Prostate gland (tissue), 2 donors: ENCODE data around the gene ATP1A2. TPM values are rescaled to one million over a fixed set of nuclear protein-coding genes. Genes with fewer than 3 reads are reported as not detected.

Experiments
- DNase-seq: peaks from one replicate; pipeline ENCODE4 v3.0.0-alpha.2; 2019; ENCODE audit warnings: low spot score
- H3K27ac ChIP-seq, 2 donors: fragments of 200-600 bp; sonication (generic); 2 replicates each; pipeline ENCODE4 v1.5.1; 2017 to 2019
- H3K27me3 ChIP-seq: fragments of 200-600 bp; sonication (generic); replicated peaks from 2 replicates; pipeline ENCODE4 v1.5.1; 2019; ENCODE audit not compliant: insufficient read depth
- H3K36me3 ChIP-seq, 2 donors: fragments of 200-600 bp; sonication (generic); 1 replicate in 1 of 2; 2 replicates in 1 of 2; pipeline versions ENCODE4 v1.5.1 to v1.8.1; 2017 to 2019
- H3K4me1 ChIP-seq: fragments of 200-600 bp; sonication (generic); replicated peaks from 2 replicates; pipeline ENCODE4 v1.5.1; 2019
- H3K4me3 ChIP-seq, 2 donors: fragments of 200-600 bp; sonication (generic); 2 replicates each; pipeline ENCODE4 v1.5.1; 2017 to 2019
- H3K9me3 ChIP-seq: fragments of 200-600 bp; sonication (generic); 2 replicates; pipeline ENCODE4 v1.5.1; 2017
- CTCF ChIP-seq, 4 experiments: fragments of 200-600 bp in 2 of 4; fragments of 450-650 bp in 2 of 4; sonication (generic) in 2 of 4; IDR thresholded peaks; 1 replicate in 3 of 4; 2 replicates in 1 of 4; pipeline ENCODE4 v1.5.1; 2016 to 2019; ENCODE audit warnings: antibody characterized with exemption in 4 of 4, mild to moderate bottlenecking in 2 of 4, moderate library complexity in 2 of 4
- POLR2A ChIP-seq: fragments of 450-650 bp; IDR thresholded peaks from one replicate; pipeline ENCODE4 v1.6.1; 2016; ENCODE audit warnings: antibody characterized with exemption, mild to moderate bottlenecking
- POLR2AphosphoS5 ChIP-seq: sonication (generic); formaldehyde crosslinking; IDR thresholded peaks from one replicate; pipeline ENCODE4 v1.6.1; 2017; ENCODE audit warnings: antibody characterized with exemption
- WGBS: methylation state at CpG from one replicate; pipeline ENCODE4 v1.1.5; 2018; 5-methylcytosine and 5-hydroxymethylcytosine counted together
- intact Hi-C: fragments of 100-400 bp; cut with DNase I; formaldehyde crosslinking; loops from one replicate; pipeline ENCODE4 v1.14.2; 2022
- total RNA-seq, 2 donors: library from RNA; depleted of rRNA; stranded (reverse); fragments of >200 nt; gene quantifications; one replicate each; pipeline ENCODE4 v1.1.0, GENCODE V29; 2016

Gene ATP1A2
- total RNA-seq, 2 donors from 2014 or later, result 14.8 to 69.0 TPM

GRCh38 chr1:160186729-160187128 is 71.2 kb downstream of the ATP1A2 start:
- TF ChIP-seq POLR2AphosphoS5 (no peak), POLR2A (no peak), CTCF (IDR thresholded peaks at IDR 0.05) (no peak)
- Histone ChIP-seq H3K27me3 (no peaks in the 10 kb centered on the region), H3K4me3 (no peak overlapping the region), H3K9me3 (no peaks in the 10 kb centered on the region), H3K27ac (no peak overlapping the region), H3K4me1 (no peaks in the 10 kb centered on the region), H3K36me3 (no peaks in the 10 kb centered on the region)
- 56% methylated on average over 2 of the region's 2 CpGs for WGBS
- DNase-seq, result no peak
- intact Hi-C loops, result no loop called here

- Histone ChIP-seq H3K4me1 (no peaks in the 10 kb centered on the region), H3K27me3 (no peaks in the 10 kb centered on the region), H3K36me3 (no peaks in the 10 kb centered on the region), H3K4me3 (no peak overlapping the region), H3K27ac (no peak overlapping the region), H3K9me3 (no peaks in the 10 kb centered on the region)
- 86% methylated on average over 7 of the region's 7 CpGs for WGBS
- no peak for TF ChIP-seq CTCF (IDR thresholded peaks at IDR 0.05)
- no peak for TF ChIP-seq POLR2A
- no peak for TF ChIP-seq POLR2AphosphoS5
- no peak for DNase-seq
- intact Hi-C loops, result no loop called here
Observed at GRCh38 chr1:160187407-160187806, 71.8 kb downstream of the ATP1A2 start.

GRCh38 chr1:160188341-160188740 is 72.8 kb downstream of the ATP1A2 start:
- Histone ChIP-seq H3K4me3 (no peak overlapping the region), H3K27me3 (no peaks in the 10 kb centered on the region), H3K27ac (no peak overlapping the region), H3K4me1 (peaks cover 2% of the 10 kb centered on the region), H3K36me3 (no peaks in the 10 kb centered on the region), H3K9me3 (no peaks in the 10 kb centered on the region)
- TF ChIP-seq POLR2AphosphoS5 (no peak), CTCF (IDR thresholded peaks at IDR 0.05) (no peak), POLR2A (no peak)
- no peak for DNase-seq
- WGBS, result 76% methylated on average over 7 of the region's 7 CpGs
- intact Hi-C loops, result no loop called here

DNA sequence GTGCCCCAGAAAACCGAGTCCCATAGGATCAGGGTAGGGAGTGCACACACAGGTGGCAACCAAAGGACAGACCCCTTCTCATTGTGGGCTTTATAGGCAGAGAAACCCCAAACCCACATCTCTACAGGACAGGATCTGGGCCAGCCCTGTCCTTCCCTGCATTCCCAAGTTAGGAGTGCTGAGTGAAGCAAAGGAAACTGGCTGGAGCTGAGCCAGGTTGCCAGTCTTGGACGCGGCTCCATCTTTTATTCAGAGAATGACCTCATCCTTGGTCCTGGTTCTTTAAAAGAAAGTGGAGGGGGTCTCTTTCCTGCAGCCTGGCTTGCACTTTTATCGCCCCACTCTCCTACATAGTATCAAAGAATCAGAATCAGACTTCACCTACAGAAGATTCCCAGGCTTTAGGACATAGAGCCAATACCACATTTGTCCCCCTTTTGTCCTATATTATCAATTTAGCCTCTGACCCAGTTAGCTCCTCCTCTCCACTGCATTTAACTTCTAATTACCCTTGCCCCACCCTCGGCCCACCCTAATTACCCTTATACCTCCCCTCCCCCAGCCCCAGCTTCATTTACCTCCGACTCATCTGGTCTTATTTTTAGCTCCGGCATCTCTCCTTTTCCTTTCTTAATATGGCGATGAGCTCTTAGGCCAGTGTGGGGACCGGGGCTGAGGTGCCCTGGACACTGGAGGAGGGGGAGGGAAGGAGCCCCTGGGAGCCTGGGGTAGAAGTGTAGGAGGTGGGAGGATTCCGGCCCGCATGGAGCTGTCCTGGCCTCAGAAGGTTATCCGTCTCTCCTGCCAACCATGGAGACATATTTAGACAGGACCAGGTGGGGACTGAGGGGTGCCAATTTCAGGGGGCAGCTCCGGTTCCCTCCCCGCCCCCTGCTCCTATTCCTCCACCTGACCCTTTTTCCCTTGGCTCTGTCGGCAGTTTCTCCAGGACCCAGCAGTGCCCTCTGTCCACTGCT is 74.4 kb downstream of the ATP1A2 start, which contains the start of gene CASQ1:
Gene CASQ1, plus strand, starts transcription at position 927 of the 977 bp plus-strand sequence. CDS start 177 bp downstream, outside the sequence.
- 58% methylated on average over 15 of the region's 15 CpGs for WGBS
- peak; percentile 17 for DNase-seq
- TF ChIP-seq POLR2AphosphoS5 (no peak), CTCF (IDR thresholded peaks at IDR 0.05) (no peak), POLR2A (no peak)
- intact Hi-C loops, result loop anchor here (5.0 kb wide), 1 partner anchor 62 kb away; no protein-coding TSS in a partner anchor
- H3K4me1 ChIP-seq, result peaks cover 3% of the 10 kb centered on the region
- H3K36me3 ChIP-seq, result no peaks in the 10 kb centered on the region
- H3K27me3 ChIP-seq, result no peaks in the 10 kb centered on the region
- H3K9me3 ChIP-seq, result no peaks in the 10 kb centered on the region
- H3K4me3 ChIP-seq, result no peak within 1 kb of the TSS
- H3K27ac ChIP-seq, result no peak within 1 kb of the TSS
